Activated CD4-positive, alpha-beta T cell treated with anti-CD3 and anti-CD28 coated beads, Interleukin-2, amount 50 U/mL, for 4 hours (primary cell): ENCODE data around the gene TSPAN9.

Experiments used
- DNase-seq, 2 experiments: peaks; one replicate each; pipeline ENCODE4 v3.0.0-alpha.2; 2020

Gene TSPAN9

DNA sequence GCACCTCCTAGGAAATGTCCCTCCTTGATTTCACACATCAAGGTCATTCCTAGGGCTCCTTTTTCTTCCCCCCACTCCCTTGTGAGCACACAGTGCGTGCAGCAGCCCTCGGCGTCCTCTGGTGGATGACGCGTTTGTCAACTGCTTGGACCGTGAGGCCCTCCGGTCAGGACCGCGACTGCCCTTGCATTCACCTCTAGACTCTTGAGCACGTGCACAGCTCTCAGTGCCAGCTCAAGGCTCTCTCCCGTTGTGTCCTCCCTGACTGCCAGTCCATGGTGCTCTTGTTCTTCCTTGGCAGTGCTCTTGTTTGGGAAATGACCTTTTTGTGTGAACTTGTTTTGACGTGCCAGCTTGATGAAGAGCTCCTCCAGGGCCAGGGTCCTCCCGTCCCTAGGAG lies 67.9 kb downstream of the TSPAN9 start:
- no peak for DNase-seq

DNA sequence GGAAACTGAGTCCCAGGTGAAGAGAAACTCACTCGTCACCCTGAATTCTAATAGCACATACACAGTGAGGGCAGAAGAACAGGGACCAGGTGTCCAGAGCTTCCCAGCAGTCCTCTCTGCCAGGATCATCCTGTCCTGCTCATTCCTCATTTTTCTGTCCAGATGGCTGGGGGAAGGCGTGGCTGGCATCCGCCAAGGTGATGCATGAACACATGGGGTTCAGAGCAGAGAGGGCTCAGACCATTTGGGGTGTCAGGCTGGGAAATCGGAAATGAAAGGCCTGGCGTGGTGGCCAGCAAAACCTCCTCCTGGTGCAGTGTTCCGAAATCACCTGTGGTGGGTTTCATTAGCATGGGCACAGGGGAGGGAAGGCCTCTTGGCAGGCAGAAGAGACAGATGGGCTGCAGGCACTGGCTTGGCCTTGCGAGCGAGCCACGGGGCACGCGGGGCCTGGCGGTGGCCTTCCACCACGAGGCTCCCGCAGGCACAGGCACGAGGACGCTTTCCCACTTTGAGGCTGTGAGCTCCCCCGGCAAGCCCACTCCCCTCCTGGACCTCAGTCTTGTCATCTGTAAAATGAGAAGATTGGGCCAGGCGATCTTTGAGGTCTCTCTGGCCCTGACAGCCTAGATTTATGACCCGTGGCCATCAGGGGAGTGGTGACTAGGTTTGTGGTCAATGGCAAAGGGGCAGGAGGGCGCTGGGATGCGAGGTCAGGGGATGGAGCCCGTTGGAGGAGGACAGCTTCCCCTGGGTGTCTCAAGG lies 68.5 kb downstream of the TSPAN9 start:
- DNase-seq = no peak

DNA sequence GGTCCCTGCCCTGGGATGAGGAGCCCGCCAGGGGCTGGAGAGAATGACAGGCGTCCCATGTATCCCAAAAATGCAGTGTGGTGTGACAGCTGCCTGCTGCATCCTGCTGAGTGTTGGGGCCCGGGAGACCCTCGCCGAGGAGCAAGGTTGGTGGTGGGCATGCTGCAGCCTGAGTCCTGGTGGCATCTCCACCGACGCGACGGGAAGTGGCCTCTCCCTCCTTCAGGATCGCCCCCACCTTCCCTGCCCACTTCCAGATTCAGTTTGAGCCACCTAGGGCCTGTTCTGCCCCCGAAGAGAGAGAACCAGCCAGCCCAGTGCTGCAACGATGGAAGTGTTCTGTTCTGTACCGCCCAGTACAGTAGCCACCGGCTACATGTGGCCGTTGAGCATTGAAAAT lies 70.1 kb downstream of the TSPAN9 start:
- no peak for DNase-seq

DNA sequence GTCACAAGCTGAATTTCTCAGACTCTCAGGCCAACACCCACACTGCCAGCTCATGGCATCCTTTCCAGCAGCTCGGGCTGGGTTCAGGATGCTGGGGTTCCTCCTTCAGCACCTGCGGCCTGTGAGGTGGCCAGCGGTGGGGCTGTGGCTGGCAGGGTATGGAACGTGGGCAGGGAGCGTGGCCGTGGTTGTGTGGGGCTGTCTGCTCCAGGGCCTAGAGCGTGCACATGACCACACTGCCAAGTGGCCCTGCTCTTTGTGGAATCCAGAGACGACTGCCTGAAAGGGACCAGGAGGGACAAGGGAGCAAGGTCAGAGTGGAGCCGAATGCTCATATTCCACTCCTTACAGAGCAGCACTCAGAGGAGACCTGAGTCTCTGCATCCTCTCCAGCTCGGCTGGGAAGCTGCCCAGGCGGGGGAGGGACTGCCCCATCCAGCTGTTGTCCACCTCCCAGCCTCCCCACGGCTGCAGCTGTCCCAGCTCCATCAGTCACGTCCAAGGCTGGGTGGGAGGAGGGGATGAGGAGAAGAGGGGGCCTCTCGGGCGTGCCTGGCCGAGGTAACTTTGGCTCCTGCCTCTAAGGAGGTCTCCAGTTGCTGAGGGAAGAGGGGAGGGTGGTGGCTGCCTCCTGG lies 71.3 kb downstream of the TSPAN9 start:
- no peak for DNase-seq

DNA sequence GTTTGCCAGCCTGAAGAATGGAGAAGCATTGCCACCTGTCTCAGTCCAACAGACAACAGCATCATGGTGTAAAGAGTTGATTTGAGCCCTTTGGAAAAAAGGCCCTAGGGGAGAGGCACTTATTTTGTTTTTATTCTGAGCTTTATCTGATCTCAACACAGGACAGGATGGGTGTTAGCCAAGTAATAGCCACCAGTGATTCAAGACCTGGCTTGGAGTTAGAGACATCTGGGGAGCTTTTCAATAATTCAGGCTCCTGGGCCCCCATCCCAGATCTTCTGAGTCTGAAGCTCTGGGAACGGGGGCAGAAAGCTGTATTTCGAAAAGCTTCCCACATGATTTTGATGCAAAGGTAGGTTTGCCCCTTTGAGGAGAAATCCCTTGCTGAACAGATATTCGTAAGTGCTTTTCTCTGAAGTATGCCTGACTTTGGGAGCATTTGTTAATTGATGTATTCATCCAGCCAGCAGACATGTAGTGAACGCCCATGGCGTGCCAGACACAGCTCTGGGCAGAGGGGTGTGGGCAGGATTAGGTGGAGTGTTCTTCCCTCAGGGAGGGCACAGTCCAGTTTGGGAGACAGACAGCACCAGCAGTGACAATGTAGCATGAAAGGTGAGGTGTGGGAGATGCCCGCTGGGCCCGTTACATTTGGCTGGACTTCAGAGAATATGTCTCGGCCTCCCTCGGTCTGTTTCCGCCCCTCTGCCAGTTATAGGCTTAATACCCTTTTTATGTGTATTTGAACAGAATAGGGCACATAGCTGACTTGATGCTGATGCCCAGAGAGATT lies 72.5 kb downstream of the TSPAN9 start:
- no peak for DNase-seq

DNA sequence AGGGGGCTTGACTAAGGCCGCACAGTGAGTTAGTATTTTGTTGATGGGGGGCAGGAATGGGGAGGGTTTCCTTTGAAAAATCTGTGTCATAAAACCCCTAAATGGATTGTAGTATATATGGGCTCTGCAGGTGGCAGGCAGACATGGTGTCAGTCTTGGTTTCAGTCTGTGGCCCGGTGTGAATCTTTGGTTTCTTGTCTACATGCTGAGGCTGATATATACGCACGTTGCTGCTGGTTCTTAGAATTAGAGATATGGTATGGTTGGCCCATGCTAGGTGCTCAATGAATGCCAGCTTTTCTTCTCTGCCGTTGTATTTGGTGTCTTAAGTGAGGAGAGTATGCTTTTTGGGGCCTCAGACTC lies 73.1 kb downstream of the TSPAN9 start:
- DNase-seq = no peak

DNA sequence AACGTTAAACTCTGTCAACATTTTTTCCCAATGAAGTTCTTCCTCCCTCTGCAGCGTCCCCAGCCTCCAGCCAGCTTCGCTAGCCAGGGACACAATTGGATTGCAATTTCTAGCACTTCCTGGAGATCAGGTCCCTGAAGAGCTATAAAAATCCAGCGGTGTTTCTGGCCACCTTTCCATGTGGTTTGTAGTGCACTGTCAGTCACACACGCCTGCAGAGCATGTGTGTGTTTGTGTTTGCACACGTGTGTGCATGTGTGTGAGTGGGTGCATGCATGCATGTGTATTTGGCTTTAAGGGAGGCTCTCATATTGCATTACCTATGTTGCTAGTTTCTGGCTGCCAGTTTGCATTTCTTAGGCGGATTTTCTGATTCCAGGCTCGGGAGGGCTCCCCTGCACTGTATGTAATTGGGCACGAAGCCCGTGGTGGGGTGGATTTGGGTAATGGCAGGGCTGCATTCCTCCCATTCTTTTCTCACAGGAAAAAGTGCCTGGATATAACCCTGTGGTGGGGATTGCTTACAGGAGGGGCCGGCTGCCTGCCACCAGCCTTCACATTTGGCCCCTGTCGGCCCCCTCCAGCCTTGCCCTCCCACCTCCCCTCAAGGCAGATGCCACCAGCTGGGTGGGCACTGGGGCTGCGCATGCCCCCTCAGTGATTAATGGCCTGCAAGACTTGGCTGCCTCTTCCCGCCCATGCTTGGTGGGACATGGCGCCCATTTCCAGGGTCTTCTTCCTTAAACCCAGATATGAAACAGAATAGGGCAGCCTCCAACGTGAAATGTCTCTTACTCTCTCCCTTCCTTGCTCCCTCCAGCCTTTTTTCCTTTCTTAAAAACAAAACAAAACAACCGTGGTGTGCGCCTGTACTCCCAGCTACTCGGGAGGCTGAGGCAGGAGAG lies 74.0 kb downstream of the TSPAN9 start:
- DNase-seq = no peak

DNA sequence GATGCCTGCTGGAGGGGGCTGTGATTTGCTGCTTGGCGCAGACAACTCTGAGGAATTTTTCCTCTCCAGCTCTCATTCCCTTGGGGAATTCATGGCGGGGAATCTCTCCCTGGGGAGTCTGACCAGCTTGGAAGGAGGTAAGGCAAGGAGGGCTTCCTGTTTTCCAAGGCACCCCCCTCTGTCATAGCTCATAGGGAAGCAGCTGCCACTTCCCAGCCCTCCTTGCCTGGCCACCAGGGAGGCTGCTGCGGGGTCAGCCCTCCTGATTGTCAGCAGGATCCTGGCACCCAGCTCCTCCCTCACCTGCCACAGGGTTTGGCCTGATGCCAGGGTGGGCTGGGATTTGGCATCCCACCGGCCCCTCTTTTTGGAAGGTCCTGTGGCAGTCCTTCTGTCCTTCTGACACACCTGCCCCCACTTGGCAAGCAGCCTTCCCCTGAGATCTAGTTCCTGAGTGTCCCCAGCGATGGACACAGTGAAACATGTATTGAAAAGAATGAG lies 74.9 kb downstream of the TSPAN9 start:
- DNase-seq = no peak

DNA sequence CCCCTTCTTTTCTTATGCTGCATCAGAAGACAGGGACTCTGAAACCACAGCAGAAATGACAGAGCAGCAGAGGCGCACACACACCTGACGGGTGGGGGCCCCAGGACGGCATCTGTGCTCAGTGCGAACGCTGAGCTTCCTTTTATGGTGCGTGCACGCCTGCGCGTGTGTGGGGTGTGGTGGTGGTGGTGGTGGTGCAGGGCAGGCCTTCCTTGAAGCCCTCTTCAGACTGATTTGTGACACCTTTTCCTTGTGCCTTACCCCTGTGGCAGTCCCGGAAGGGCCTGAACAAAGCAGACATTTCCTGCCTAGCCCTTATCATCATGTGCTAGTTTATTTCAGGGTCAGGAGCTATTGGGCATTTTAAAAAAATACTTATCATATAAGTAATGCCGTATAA lies 75.7 kb downstream of the TSPAN9 start:
- DNase-seq = no peak

DNA sequence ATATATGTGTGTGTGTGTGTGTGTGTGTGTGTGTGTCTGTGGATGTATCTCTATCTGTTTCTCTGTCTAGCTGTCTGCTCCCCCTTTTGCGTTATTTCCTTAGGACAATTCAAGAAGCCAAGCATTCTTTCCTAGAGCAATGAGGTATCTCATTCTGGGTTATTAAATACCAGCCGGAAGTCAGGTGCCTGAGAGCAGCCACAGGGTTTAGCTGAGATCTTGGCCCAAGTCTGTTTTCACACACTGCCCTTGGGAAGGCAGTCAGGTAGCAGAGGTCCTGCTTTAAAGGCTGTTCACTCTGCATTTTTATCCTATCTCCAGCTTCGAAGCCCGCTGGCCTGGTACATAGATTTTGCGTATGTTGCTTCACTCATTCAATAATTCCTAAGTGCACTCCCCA lies 76.8 kb downstream of the TSPAN9 start:
- no peak for DNase-seq

DNA sequence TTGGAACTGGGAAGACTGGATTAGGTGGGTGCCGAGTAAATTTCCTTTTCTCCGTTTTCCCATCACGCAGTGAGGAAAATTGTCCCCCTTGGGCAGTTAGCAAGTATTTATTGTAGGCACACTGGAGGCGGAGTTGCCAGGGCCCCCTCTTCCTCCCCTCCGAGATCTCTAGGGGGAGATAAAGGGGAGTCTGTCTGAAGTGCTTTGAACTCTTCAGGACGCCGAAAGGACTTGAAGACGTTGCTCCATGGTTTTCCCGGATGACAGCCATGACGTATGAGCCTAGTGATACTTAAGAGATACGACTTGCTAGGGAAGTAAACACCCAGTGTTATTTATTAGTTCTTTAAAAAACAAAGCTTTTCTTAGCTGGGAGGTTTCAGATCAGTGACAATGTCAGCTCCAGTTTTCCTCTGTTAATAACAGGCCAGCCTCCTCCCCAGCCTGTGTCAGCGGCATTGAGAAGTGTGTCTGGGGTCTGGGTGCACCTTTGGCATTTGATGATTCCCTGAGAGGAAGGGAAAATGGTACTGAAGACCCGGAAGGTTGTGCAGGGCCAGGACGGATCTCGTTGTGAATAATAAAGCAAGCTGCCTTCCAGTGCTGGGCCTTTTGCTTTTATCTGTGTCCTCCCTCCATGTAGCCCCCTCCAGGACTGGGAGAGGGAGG lies 78.7 kb downstream of the TSPAN9 start:
- no peak for DNase-seq

DNA sequence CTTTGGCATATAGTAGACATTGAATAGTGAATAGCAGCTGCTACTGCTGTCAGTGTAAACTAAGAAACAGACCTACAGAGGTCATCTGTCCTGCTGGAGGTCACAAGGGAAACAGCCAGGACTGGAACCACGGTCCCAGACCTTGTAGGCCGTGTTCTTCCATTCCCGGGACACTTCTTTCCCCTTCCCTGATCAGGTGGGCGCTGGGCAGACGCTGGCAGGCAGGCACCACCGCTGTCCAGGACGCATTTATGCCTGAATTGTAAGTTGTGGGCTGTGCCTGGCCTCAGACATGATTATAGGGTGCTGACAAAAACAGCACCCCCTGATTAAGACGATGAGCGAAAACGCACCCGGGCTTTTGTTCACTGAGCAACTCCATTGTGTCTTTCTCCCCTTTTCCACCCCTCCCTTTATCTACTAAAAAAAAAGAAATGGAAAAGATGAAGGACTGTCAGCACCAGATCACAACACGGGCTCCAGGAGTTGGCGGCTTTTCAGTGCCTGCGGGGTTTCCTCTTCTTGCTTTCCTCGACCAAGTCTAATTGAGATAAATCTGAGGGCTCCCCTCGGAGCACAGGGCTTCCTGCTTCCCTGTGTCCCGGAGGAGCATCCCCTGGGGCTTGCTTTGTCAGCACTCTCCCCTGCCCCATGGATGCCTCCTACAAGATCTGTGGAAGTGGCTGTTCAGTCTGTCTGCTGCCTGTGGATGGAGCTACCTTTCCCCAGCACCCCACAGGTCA lies 80.6 kb downstream of the TSPAN9 start:
- DNase-seq = no peak

DNA sequence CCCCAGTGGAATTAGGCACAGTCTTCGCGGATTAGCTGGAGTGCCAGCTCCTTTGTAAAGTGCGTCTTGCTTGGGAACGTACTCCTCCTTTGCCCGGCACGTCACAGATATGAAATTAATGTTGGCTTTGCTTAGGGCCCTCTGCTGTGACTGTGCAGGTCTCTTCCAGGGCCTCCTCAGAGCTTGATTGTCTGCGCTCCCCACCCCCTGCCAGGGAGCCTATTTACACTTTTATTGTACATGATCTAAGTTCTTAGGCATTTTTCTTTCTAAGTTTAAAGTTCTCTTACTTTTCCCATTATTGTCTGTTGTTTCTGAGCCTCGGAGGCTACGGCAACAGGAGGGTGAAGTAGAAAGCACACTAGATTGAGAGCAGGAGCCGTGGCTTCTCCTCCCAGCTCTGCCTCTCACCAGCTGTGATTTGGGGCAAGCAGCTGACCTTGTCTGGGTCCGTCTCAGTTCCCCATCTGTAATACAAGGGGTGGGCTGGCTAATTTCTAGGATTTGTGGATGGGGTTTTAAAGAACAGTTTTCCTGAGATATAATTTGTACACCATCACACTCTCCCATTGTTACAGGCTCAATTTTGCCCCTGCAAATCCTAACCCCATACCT lies 81.8 kb downstream of the TSPAN9 start:
- no peak for DNase-seq

DNA sequence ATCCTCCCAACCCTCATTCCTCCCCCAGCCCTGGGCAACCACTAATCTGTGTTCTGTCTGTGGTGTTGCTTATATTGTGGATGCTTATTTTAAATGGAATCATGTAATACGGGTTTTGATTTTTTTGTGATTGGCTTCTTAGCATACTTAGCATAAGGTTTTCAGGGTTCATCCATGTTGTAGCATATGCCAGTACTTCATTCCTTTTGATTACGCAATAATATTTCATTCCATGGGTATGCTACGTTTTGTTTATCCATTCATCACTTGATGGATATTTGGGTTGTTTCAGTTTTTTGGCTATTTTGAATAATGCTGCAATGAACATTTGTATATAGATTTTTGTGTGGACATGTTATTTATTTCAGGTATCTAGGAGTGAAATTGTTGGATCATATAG lies 82.9 kb downstream of the TSPAN9 start:
- DNase-seq = no peak

DNA sequence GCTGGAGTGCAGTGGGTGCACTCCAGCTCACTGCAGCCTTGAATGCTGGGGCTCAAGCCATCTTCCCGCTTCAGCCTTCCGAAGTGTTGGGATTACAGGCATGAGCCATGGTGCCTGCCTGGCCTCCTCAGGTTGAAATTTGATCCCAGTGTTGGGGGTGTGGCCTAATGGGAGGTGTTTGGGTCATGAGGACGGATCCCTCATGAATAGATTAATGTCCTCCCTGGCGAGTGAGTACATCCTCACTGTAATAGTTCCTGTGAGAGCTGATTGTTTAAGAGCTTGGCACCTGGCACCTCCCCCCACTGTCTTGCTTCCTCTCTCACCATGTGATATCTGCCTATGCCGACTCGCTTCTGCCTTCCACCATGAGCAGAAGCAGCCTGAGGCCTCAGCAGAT lies 84.7 kb downstream of the TSPAN9 start:
- no peak for DNase-seq

DNA sequence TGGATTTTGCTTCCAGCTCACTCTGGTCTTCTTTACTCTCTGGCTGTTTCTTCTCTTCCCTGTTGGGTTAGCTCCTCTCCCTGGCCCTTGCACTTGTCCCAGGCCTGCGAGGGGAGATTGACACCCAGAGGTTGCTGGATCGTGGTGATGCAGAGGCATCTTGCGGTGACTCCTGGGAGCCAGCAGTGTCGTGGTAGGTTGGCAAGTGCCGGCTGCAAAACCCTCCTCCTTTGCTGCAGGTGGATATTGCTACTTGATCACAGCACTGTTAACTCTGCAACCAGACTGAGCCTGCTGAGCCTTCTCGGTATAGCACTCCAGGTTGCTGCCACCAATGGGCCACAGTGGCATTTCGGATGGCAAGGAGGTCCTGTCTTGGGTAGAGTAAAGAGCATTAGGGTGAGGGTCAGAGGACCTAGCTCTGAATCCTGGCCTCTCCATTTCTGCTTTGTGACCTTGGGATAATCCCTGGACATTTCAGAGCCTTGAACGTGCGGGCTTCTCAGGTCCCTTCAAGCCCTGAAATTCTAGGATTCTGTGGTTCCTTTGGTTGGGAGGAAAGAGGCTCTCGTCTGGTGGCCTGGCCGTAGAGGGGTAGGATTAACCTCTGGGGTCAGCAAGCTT lies 87.4 kb downstream of the TSPAN9 start:
- no peak for DNase-seq

DNA sequence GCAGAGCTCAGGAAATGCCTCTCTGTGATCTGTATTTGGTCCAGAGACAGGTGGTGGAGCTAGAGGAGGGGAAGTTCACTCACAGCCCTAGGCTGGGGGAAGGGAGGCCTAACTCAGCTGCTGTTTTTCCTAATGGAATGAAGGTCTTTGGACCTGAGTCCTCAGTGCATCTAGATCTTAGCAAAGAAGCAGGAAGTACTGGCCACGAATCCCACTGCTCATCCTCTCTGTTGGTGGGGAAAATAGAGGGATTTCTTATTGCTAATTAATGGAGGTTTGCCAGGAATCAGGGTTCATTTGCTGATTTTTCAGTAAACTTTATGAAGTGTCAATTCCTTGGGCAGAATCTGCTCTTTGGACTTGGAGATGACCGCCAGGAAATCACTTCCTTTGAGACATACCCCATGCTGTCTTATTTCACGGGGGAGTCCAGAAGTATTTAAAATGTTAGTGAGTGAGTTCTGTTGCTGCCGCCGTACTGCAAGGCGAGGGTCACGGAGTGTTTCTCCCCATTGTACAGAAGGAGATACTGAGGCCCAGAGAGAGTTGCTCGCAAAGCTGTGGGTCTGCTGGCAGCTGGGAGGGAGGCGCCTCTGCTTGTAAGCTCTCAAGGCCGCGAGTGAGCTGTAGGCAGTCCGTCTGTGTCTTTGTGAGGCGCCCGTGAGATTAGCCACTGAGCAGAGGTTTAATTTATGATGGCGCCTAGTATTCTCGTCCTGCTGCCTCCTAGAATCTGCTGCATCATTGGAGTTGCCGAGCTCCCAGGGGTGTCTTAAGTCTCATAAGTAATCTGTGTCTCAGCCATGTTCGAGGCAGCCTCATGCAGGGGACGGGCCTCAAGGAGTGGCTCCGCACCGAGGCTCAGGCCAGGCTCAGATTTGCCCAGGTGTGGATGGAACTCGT lies 88.2 kb downstream of the TSPAN9 start:
- DNase-seq = no peak

DNA sequence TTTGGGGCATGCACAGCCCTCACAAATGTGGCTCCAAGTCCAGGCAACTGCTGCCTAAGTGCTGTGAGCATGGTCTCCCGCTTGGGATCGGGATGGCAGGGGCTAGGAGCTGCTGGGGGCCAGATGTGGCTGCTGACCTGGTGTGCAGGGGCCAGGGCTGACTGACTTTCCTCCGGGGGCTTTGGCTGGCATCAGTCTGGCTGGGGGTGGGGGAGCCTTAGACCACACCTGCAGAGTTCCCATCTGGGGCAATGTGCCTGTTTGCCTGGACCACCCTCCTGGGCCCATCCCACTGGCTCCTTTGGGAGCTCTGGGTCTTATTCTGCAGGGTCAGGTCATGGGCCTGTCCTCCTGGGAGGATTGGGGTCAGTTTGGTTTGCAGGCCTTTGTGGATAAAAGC lies 90.5 kb downstream of the TSPAN9 start:
- no peak for DNase-seq
